HCT116 (cell line): Measurements from ENCODE around the gene TRAK1. TPM values are rescaled to one million over a fixed set of nuclear protein-coding genes. Genes with fewer than 3 reads are reported as not detected.

ENCODE experiments used
- ATAC-seq: fragments of 200-7000 bp; cut with Tn5 transposase; 2 replicates; pipeline ENCODE4 v1.9.1; 2020; ENCODE audit warnings: mild to moderate bottlenecking, moderate library complexity
- BruUV-seq: library from RNA; stranded (reverse); fragments of 400-500 nt; replicated peaks from 2 replicates; lab custom pipeline; 2021; lab: Mats Ljungman, UMichigan
- CTCF ChIA-PET: fragments of 300-600 bp; sonication (Branson Sonifier 250); formaldehyde crosslinking; loops from one replicate; lab custom pipeline; 2021; ENCODE audit warnings: antibody characterized with exemption; lab: Charles Lee
- POLR2A ChIA-PET: fragments of 300-600, 350-600 bp; sonication (Branson Sonifier 250); formaldehyde crosslinking; loops from one replicate; lab custom pipeline; 2021; ENCODE audit warnings: antibody characterized with exemption; lab: Charles Lee
- RAD21 ChIA-PET, 2 experiments: fragments of 300-600 bp; sonication (Branson Sonifier 250); formaldehyde crosslinking; loops; one replicate each; lab custom pipeline; 2023; ENCODE audit warnings: low total read pairs in 2 of 2; ENCODE audit not compliant: uncharacterized antibody in 2 of 2, unreplicated experiment in 2 of 2, low non-redundant PET in 1 of 2; lab: Charles Lee
- DNase-seq: peaks from one replicate; pipeline ENCODE4 v3.0.0-alpha.2; 2010; ENCODE audit warnings: low read depth, low spot score
- H2AFZ ChIP-seq: fragments of 200-600 bp; shearing (Covaris generic), sonication (generic); 2 replicates; pipeline ENCODE4 v1.6.1; 2017; ENCODE audit warnings: low read depth, mixed run types, mixed read lengths, antibody characterized with exemption, low read length; ENCODE audit not compliant: poor library complexity, severe bottlenecking
- H3K27ac ChIP-seq: 2 replicates; pipeline ENCODE4 v1.5.1; 2012; ENCODE audit warnings: low read depth, low read length
- H3K27me3 ChIP-seq: fragments of 200-600 bp; sonication (generic); 2 replicates; pipeline ENCODE4 v1.6.1; 2016; ENCODE audit warnings: mixed run types, low read length, mixed read lengths; ENCODE audit not compliant: insufficient read depth
- H3K36me3 ChIP-seq, 2 experiments: fragments of 200-500 bp in 1 of 2; fragments of 200-600 bp in 1 of 2; sonication (Bioruptor generic) in 1 of 2; sonication (generic) in 1 of 2; 2 replicates each; pipeline versions ENCODE4 v1.5.1 to v1.6.1; 2014 to 2016; ENCODE audit warnings: low read length in 2 of 2, inconsistent platforms in 1 of 2, mixed read lengths in 1 of 2, mixed run types in 1 of 2; ENCODE audit not compliant: insufficient read depth in 2 of 2, control insufficient read depth in 1 of 2
- H3K4me1 ChIP-seq, 2 experiments: fragments of 200-600 bp in 1 of 2; sonication (generic) in 1 of 2; 2 replicates each; pipeline versions ENCODE4 v1.5.1 to v1.6.1; 2012 to 2017; ENCODE audit warnings: low read length in 2 of 2, inconsistent platforms in 1 of 2, mild to moderate bottlenecking in 1 of 2, mixed read lengths in 1 of 2, mixed run types in 1 of 2, moderate library complexity in 1 of 2; ENCODE audit not compliant: insufficient read depth in 2 of 2, control insufficient read depth in 1 of 2
- H3K4me2 ChIP-seq: fragments of 200-600 bp; sonication (generic); 2 replicates; pipeline ENCODE4 v1.6.1; 2017; ENCODE audit warnings: mixed run types, low read length, mixed read lengths
- H3K4me3 ChIP-seq, 2 experiments: fragments of 200-600 bp in 1 of 2; sonication (generic) in 1 of 2; replicated peaks in 1 of 2; 2 replicates each; pipeline ENCODE4 v1.5.1; 2011 to 2016; ENCODE audit warnings: low read length in 2 of 2, control low read depth in 1 of 2, low read depth in 1 of 2, mild to moderate bottlenecking in 1 of 2, mixed read lengths in 1 of 2, mixed run types in 1 of 2
- H3K79me2 ChIP-seq: fragments of 200-600 bp; sonication (generic); 2 replicates; pipeline ENCODE4 v1.6.1; 2017; ENCODE audit warnings: mild to moderate bottlenecking, mixed run types, low read length, moderate library complexity, mixed read lengths; ENCODE audit not compliant: insufficient read depth
- H3K9ac ChIP-seq: fragments of 200-600 bp; sonication (generic); 2 replicates; pipeline ENCODE4 v1.6.1; 2016; ENCODE audit warnings: low read length, mixed read lengths
- H3K9me2 ChIP-seq: fragments of 200-600 bp; sonication (generic), shearing (Covaris generic); 2 replicates; pipeline ENCODE4 v1.6.1; 2017; ENCODE audit warnings: mixed run types, mild to moderate bottlenecking, moderate library complexity; ENCODE audit not compliant: insufficient read depth
- H3K9me3 ChIP-seq, 2 experiments: fragments of 200-500 bp in 1 of 2; fragments of 200-600 bp in 1 of 2; sonication (Bioruptor generic) in 1 of 2; sonication (generic) in 1 of 2; 2 replicates each; pipeline ENCODE4 v1.6.1; 2014 to 2017; ENCODE audit warnings: low read length in 2 of 2, mixed read lengths in 2 of 2, inconsistent platforms in 1 of 2, low read depth in 1 of 2, mild to moderate bottlenecking in 1 of 2, mixed run types in 1 of 2, moderate library complexity in 1 of 2; ENCODE audit not compliant: control insufficient read depth in 1 of 2, insufficient read depth in 1 of 2
- H4K20me1 ChIP-seq: fragments of 200-600 bp; sonication (generic), shearing (Covaris generic); 2 replicates; pipeline ENCODE4 v1.6.1; 2017; ENCODE audit warnings: mixed run types, mild to moderate bottlenecking, moderate library complexity; ENCODE audit not compliant: insufficient read depth
- CBX3 ChIP-seq: IDR thresholded peaks from 2 replicates; pipeline ENCODE4 v1.6.1; 2012; ENCODE audit warnings: low read depth
- CEBPB ChIP-seq: IDR thresholded peaks from 2 replicates; pipeline ENCODE4 v1.6.1; 2012; ENCODE audit warnings: low read depth
- EGR1 ChIP-seq: IDR thresholded peaks from 2 replicates; pipeline ENCODE4 v1.6.1; 2012; ENCODE audit warnings: low read depth
- ELF1 ChIP-seq: IDR thresholded peaks from 2 replicates; pipeline ENCODE4 v1.6.1; 2012; ENCODE audit warnings: low read depth, borderline replicate concordance
- EZH2 ChIP-seq: fragments of 200-600 bp; sonication (generic); IDR thresholded peaks from 2 replicates; pipeline ENCODE4 v1.6.1; 2017; ENCODE audit warnings: antibody characterized with exemption, mixed run types
- EZH2phosphoT487 ChIP-seq: fragments of 200-600 bp; IDR thresholded peaks from 2 replicates; pipeline ENCODE4 v1.6.1; 2018; ENCODE audit warnings: antibody characterized with exemption, borderline replicate concordance
- FOSL1 ChIP-seq: IDR thresholded peaks from 2 replicates; pipeline ENCODE4 v1.6.1; 2012; ENCODE audit warnings: low read depth
- JUND ChIP-seq: IDR thresholded peaks from 2 replicates; pipeline ENCODE4 v1.6.1; 2012
- MAX ChIP-seq: IDR thresholded peaks from 2 replicates; pipeline ENCODE4 v1.6.1; 2012
- POLR2A ChIP-seq: IDR thresholded peaks from 2 replicates; pipeline ENCODE4 v1.7.0; 2011; ENCODE audit warnings: borderline replicate concordance; ENCODE audit not compliant: insufficient read depth, insufficient read length; ENCODE audit errors: extremely low read depth
- POLR2AphosphoS5 ChIP-seq: IDR thresholded peaks from 2 replicates; pipeline ENCODE4 v1.6.1; 2011; ENCODE audit warnings: mild to moderate bottlenecking, low read depth, low read length, moderate library complexity
- RAD21 ChIP-seq: IDR thresholded peaks from 2 replicates; pipeline ENCODE4 v1.6.1; 2012; ENCODE audit warnings: low read depth, mild to moderate bottlenecking
- REST ChIP-seq: IDR thresholded peaks from 2 replicates; pipeline ENCODE4 v1.6.1; 2012; ENCODE audit warnings: low read depth
- SIN3A ChIP-seq: IDR thresholded peaks from 2 replicates; pipeline ENCODE4 v1.6.1; 2012; ENCODE audit warnings: low read depth
- SP1 ChIP-seq: IDR thresholded peaks from 2 replicates; pipeline ENCODE4 v1.6.1; 2012; ENCODE audit warnings: low read depth
- SRF ChIP-seq: IDR thresholded peaks from 2 replicates; pipeline ENCODE4 v1.6.1; 2012; ENCODE audit warnings: low read depth
- TCF7L2 ChIP-seq: IDR thresholded peaks from 2 replicates; pipeline ENCODE4 v1.7.0; 2011; ENCODE audit warnings: borderline replicate concordance, inconsistent platforms; ENCODE audit not compliant: insufficient read depth, insufficient read length; ENCODE audit errors: extremely low read depth
- YY1 ChIP-seq: IDR thresholded peaks from 2 replicates; pipeline ENCODE4 v1.6.1; 2011; ENCODE audit warnings: low read length, low read depth, moderate library complexity, mild to moderate bottlenecking; ENCODE audit not compliant: insufficient replicate concordance; ENCODE audit errors: extremely low read depth
- ZBTB33 ChIP-seq: IDR thresholded peaks from 2 replicates; pipeline ENCODE4 v1.6.1; 2011; ENCODE audit warnings: mild to moderate bottlenecking, low read length, moderate library complexity; ENCODE audit not compliant: insufficient replicate concordance; ENCODE audit errors: extremely low read depth
- intact Hi-C: fragments of 100-400 bp; cut with micrococcal nuclease; formaldehyde crosslinking; loops from 2 replicates; pipeline ENCODE4 v1.10.0; 2022
- total RNA-seq: library from RNA; stranded (reverse); gene quantifications from one replicate; pipeline ENCODE4 v1.2.1, GENCODE V29; 2021; ENCODE audit not compliant: unreplicated experiment
- TF ChIP-seq, protein P1 (sequence below), 3 experiments: fragments of 200-600 bp in 1 of 3; sonication (generic) in 1 of 3; IDR thresholded peaks in 2 of 3; conservative IDR thresholded peaks in 1 of 3; 2 replicates each; pipeline ENCODE4 v1.5.1; 2012 to 2017; ENCODE audit warnings: low read depth in 2 of 3, low read length in 2 of 3, antibody characterized with exemption in 1 of 3, borderline replicate concordance in 1 of 3, control low read depth in 1 of 3, mild to moderate bottlenecking in 1 of 3, mixed read lengths in 1 of 3, mixed run types in 1 of 3, moderate library complexity in 1 of 3; ENCODE audit not compliant: insufficient read depth in 1 of 3

TRAK1 gene
- total RNA-seq, 1 experiment from 2014 or later, result 25.9 TPM

- H3K4me3 ChIP-seq, result no peak overlapping the region
- BruUV-seq, result no TSS peak
- H3K4me1 ChIP-seq, result peaks cover 36 to 41% of the 10 kb centered on the region in 2 experiments
- H3K9ac ChIP-seq, result no peak overlapping the region
- H3K27ac ChIP-seq, result peak overlapping the region; percentile 30; the same call in 1 of the 2 replicates
- no peaks in the 10 kb centered on the region for H3K36me3 ChIP-seq
- no peaks in the 10 kb centered on the region for H3K27me3 ChIP-seq
- 0 out of 2 replicates have a peak, but pooled peaks cover 5% of the 10 kb centered on the region for H4K20me1 ChIP-seq
- H2AFZ ChIP-seq, result no peak overlapping the region
- POLR2A ChIA-PET, result no interaction called here
- intact Hi-C loops, result no loop called here
- peaks cover 82% of the 10 kb centered on the region for H3K79me2 ChIP-seq
- no peak for ATAC-seq
- no peak for DNase-seq
- H3K9me2 ChIP-seq, result no peaks in the 10 kb centered on the region
- RAD21 ChIA-PET, result no interaction called here
- CTCF ChIA-PET, result no interaction called here
- H3K4me2 ChIP-seq, result peak overlapping the region; percentile 58
- TF ChIP-seq, protein P1, sequence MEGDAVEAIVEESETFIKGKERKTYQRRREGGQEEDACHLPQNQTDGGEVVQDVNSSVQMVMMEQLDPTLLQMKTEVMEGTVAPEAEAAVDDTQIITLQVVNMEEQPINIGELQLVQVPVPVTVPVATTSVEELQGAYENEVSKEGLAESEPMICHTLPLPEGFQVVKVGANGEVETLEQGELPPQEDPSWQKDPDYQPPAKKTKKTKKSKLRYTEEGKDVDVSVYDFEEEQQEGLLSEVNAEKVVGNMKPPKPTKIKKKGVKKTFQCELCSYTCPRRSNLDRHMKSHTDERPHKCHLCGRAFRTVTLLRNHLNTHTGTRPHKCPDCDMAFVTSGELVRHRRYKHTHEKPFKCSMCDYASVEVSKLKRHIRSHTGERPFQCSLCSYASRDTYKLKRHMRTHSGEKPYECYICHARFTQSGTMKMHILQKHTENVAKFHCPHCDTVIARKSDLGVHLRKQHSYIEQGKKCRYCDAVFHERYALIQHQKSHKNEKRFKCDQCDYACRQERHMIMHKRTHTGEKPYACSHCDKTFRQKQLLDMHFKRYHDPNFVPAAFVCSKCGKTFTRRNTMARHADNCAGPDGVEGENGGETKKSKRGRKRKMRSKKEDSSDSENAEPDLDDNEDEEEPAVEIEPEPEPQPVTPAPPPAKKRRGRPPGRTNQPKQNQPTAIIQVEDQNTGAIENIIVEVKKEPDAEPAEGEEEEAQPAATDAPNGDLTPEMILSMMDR (IDR thresholded peaks at IDR 0.05 in 2 of 3, conservative IDR thresholded peaks at IDR 0.05 in 1 of 3; ENCODE audit: borderline replicate concordance in 1 of 3, insufficient read depth in 1 of 3, low read depth in 2 of 3, low read length in 2 of 3), result no peak
- TF ChIP-seq ZBTB33 (no peak), POLR2AphosphoS5 (no peak), EZH2phosphoT487 (no peak), REST (no peak), YY1 (no peak), EZH2 (no peak), RAD21 (no peak), POLR2A (no peak), CBX3 (no peak), CEBPB (no peak), JUND (no peak), ELF1 (no peak), SIN3A (no peak), EGR1 (no peak), SRF (no peak), SP1 (no peak), FOSL1 (no peak), MAX (no peak), TCF7L2 (no peak)
- no peaks in the 10 kb centered on the region for H3K9me3 ChIP-seq
Observed at GRCh38 chr3:42045708-42046243, 45.4 kb upstream of the TRAK1 start.
